SK-N-MC (cell line): ENCODE results near the gene KANK3.

Experiments used
- EZH2 ChIP-seq: fragments of 200-600 bp; sonication (generic); IDR thresholded peaks from one replicate; pipeline ENCODE4 v1.6.1; 2017; ENCODE audit warnings: antibody characterized with exemption
- POLR2AphosphoS5 ChIP-seq: IDR thresholded peaks from 2 replicates; pipeline ENCODE4 v1.6.1; 2012; ENCODE audit warnings: mild to moderate bottlenecking, low read depth, low read length, borderline replicate concordance

DNA sequence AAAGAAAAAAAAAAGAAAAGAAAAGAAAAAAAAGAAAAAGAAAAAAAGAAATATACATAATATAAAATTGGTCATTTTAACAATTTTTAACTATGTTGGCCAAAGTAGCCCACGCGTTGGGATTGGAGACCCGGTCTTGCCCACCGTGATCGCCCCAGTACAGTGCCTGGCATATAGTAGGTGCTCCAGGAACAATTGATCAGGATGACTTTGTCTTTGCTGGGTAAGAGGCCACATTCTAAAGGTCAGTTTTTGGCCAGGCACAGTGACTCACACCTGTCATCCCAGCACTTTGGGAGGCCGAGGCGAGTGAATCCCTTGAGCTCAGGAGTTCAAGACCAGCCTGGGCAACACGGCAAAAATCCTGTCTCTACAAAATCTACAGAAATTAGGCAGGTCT lies 17.1 kb upstream of the KANK3 start:
- TF ChIP-seq EZH2 (no peak), POLR2AphosphoS5 (no peak)
